Common myeloid progenitor, CD34-positive (primary cell): ENCODE results near the gene HMCN1.

Source experiments
- CTCF ChIA-PET: fragments of 350-600 bp; sonication (Branson Sonifier 250); formaldehyde crosslinking; loops from one replicate; lab custom pipeline; 2021; ENCODE audit warnings: antibody characterized with exemption; lab: Charles Lee
- POLR2A ChIA-PET: fragments of 350-600 bp; sonication (Branson Sonifier 250); formaldehyde crosslinking; loops from one replicate; lab custom pipeline; 2021; ENCODE audit warnings: antibody characterized with exemption; lab: Charles Lee
- DNase-seq, 3 donors: peaks; one replicate each; pipeline versions ENCODE4 v3.0.0 to v3.0.0-alpha.2; 2013
- H3K27ac ChIP-seq, 2 experiments: 1 replicate in 1 of 2; 2 replicates in 1 of 2; pipeline ENCODE4 v1.7.0; 2013; ENCODE audit warnings: inconsistent platforms in 2 of 2, low read length in 2 of 2, mild to moderate bottlenecking in 2 of 2, low read depth in 1 of 2, moderate library complexity in 1 of 2; ENCODE audit not compliant: severe bottlenecking in 2 of 2, insufficient read depth in 1 of 2, poor library complexity in 1 of 2
- H3K27me3 ChIP-seq, 5 experiments: replicated peaks in 2 of 5; 1 replicate in 3 of 5; 2 replicates in 2 of 5; pipeline versions ENCODE4 v1.6.1 to v1.7.0; 2013; ENCODE audit warnings: low read length in 4 of 5, mild to moderate bottlenecking in 2 of 5, moderate library complexity in 2 of 5, inconsistent platforms in 1 of 5; ENCODE audit not compliant: insufficient read depth in 5 of 5, control insufficient read depth in 4 of 5
- H3K36me3 ChIP-seq, 4 experiments: 1 replicate in 2 of 4; 2 replicates in 2 of 4; pipeline versions ENCODE4 v1.6.1 to v1.7.0; 2013; ENCODE audit warnings: low read length in 3 of 4, control low read depth in 1 of 4, mild to moderate bottlenecking in 1 of 4; ENCODE audit not compliant: control insufficient read depth in 4 of 4, insufficient read depth in 4 of 4
- H3K4me1 ChIP-seq, 4 experiments: 1 replicate in 3 of 4; 2 replicates in 1 of 4; pipeline versions ENCODE4 v1.6.1 to v1.7.1; 2013; ENCODE audit warnings: low read length in 3 of 4, mild to moderate bottlenecking in 3 of 4, control low read depth in 1 of 4, inconsistent platforms in 1 of 4, moderate library complexity in 1 of 4; ENCODE audit not compliant: control insufficient read depth in 4 of 4, insufficient read depth in 4 of 4; ENCODE audit errors: control extremely low read depth in 1 of 4
- H3K4me3 ChIP-seq, 7 experiments: 1 replicate in 4 of 7; 2 replicates in 3 of 7; pipeline versions ENCODE4 v1.5.1 to v1.7.0; 2013; ENCODE audit warnings: mild to moderate bottlenecking in 7 of 7, low read length in 6 of 7, moderate library complexity in 6 of 7, inconsistent platforms in 2 of 7, low read depth in 2 of 7, control low read depth in 1 of 7; ENCODE audit not compliant: insufficient read depth in 4 of 7, control insufficient read depth in 1 of 7; ENCODE audit errors: extremely low read depth in 1 of 7
- H3K9me3 ChIP-seq, 5 experiments: 1 replicate in 4 of 5; 2 replicates in 1 of 5; pipeline versions ENCODE4 v1.6.1 to v1.7.1; 2013; ENCODE audit warnings: low read length in 4 of 5, mild to moderate bottlenecking in 2 of 5, inconsistent platforms in 1 of 5, low read depth in 1 of 5, moderate library complexity in 1 of 5; ENCODE audit not compliant: control insufficient read depth in 4 of 5, insufficient read depth in 2 of 5; ENCODE audit errors: control extremely low read depth in 1 of 5
- WGBS: methylation state at CpG from one replicate; pipeline ENCODE4 v1.1.5; 2013; ENCODE audit not compliant: insufficient coverage; 5-methylcytosine and 5-hydroxymethylcytosine counted together

The HMCN1 gene

GRCh38 chr1:186046437-186047211 lies 312.4 kb downstream of the HMCN1 start:
- 92% methylated on average over 3 of the region's 4 CpGs for WGBS
- H3K9me3 ChIP-seq = no peaks in the 10 kb centered on the region
- H3K4me3 ChIP-seq = no peak overlapping the region
- DNase-seq = no peak
- H3K27ac ChIP-seq = no peak overlapping the region
- H3K36me3 ChIP-seq = no peaks in the 10 kb centered on the region
- CTCF ChIA-PET = no interaction called here
- H3K4me1 ChIP-seq = no peaks in the 10 kb centered on the region
- H3K27me3 ChIP-seq = no peaks in the 10 kb centered on the region
- POLR2A ChIA-PET = interaction anchor here (0.5 kb wide), 1 partner anchor 18 kb away, joined by 3 read pairs; no protein-coding TSS in a partner anchor

GRCh38 chr1:186050360-186050759 lies 316.2 kb downstream of the HMCN1 start:
- H3K27ac ChIP-seq = no peak overlapping the region
- CTCF ChIA-PET = no interaction called here
- no peaks in the 10 kb centered on the region for H3K36me3 ChIP-seq
- H3K9me3 ChIP-seq = no peaks in the 10 kb centered on the region
- POLR2A ChIA-PET = no interaction called here
- no peak for DNase-seq
- WGBS = 100% methylated on average over 2 of the region's 3 CpGs
- no peaks in the 10 kb centered on the region for H3K27me3 ChIP-seq
- no peak overlapping the region for H3K4me3 ChIP-seq
- H3K4me1 ChIP-seq = no peaks in the 10 kb centered on the region

GRCh38 chr1:186054003-186054402 lies 319.8 kb downstream of the HMCN1 start:
- Histone ChIP-seq H3K4me1 (no peaks in the 10 kb centered on the region), H3K27me3 (no peaks in the 10 kb centered on the region), H3K4me3 (no peak overlapping the region), H3K27ac (no peak overlapping the region), H3K36me3 (no peaks in the 10 kb centered on the region), H3K9me3 (no peaks in the 10 kb centered on the region)
- POLR2A ChIA-PET = no interaction called here
- no peak for DNase-seq
- WGBS = no CpG with 5 or more reads among the region's 2 CpGs
- CTCF ChIA-PET = interaction anchor here (1.1 kb wide), 1 partner anchor 11 kb away, joined by 4 read pairs; no protein-coding TSS in a partner anchor

- no peaks in the 10 kb centered on the region for H3K36me3 ChIP-seq
- no CpG with 5 or more reads among the region's 2 CpGs for WGBS
- H3K4me1 ChIP-seq = no peaks in the 10 kb centered on the region
- no peaks in the 10 kb centered on the region for H3K27me3 ChIP-seq
- DNase-seq = no peak
- no peaks in the 10 kb centered on the region for H3K9me3 ChIP-seq
- CTCF ChIA-PET = interaction anchor here (1.1 kb wide), 1 partner anchor 12 kb away, joined by 4 read pairs; no protein-coding TSS in a partner anchor
- H3K4me3 ChIP-seq = no peak overlapping the region
- no peak overlapping the region for H3K27ac ChIP-seq
- POLR2A ChIA-PET = no interaction called here
These were observed 320.7 kb downstream of the HMCN1 start for GRCh38 chr1:186054932-186055331.

- Histone ChIP-seq H3K4me1 (no peaks in the 10 kb centered on the region), H3K9me3 (no peaks in the 10 kb centered on the region), H3K27ac (no peak overlapping the region), H3K36me3 (no peaks in the 10 kb centered on the region), H3K4me3 (no peak overlapping the region), H3K27me3 (no peaks in the 10 kb centered on the region)
- no peak for DNase-seq
- POLR2A ChIA-PET = no interaction called here
- CTCF ChIA-PET = no interaction called here
- 80% methylated on average over 1 of the region's 2 CpGs for WGBS
These were observed 321.7 kb downstream of the HMCN1 start for GRCh38 chr1:186055846-186056245.

GRCh38 chr1:186057086-186057485 lies 322.9 kb downstream of the HMCN1 start:
- DNase-seq = no peak
- Histone ChIP-seq H3K27me3 (no peaks in the 10 kb centered on the region), H3K36me3 (no peaks in the 10 kb centered on the region), H3K4me1 (no peaks in the 10 kb centered on the region), H3K4me3 (no peak overlapping the region), H3K27ac (no peak overlapping the region), H3K9me3 (no peaks in the 10 kb centered on the region)
- CTCF ChIA-PET = no interaction called here
- no CpG with 5 or more reads among the region's 1 CpG for WGBS
- POLR2A ChIA-PET = no interaction called here

GRCh38 chr1:186059311-186059710 lies 325.1 kb downstream of the HMCN1 start:
- DNase-seq = no peak
- CTCF ChIA-PET = interaction anchor here (0.6 kb wide), 1 partner anchor 846 kb away, joined by 4 read pairs; no protein-coding TSS in a partner anchor
- H3K36me3 ChIP-seq = no peaks in the 10 kb centered on the region
- H3K4me3 ChIP-seq = no peak overlapping the region
- no peak overlapping the region for H3K27ac ChIP-seq
- H3K9me3 ChIP-seq = no peaks in the 10 kb centered on the region
- no peaks in the 10 kb centered on the region for H3K27me3 ChIP-seq
- POLR2A ChIA-PET = no interaction called here
- no CpG with 5 or more reads among the region's 1 CpG for WGBS
- H3K4me1 ChIP-seq = no peaks in the 10 kb centered on the region
